ENCODE measurements around the gene SWSAP1. TPM values are rescaled to one million over a fixed set of nuclear protein-coding genes. Genes with fewer than 3 reads are reported as not detected.

SWSAP1 gene
- total RNA-seq, 1 experiment from 2014 or later, result 3.9 TPM

Other genes with a start within 250 kb of the SWSAP1 start
- gene SPC24, start 218.9 kb upstream of the SWSAP1 start, total RNA-seq (2022), result 35.7 and 44.8 TPM in 2 replicates
- 17.6 and 21.2 TPM in 2 replicates for gene KANK2, start 177.1 kb upstream of the SWSAP1 start, total RNA-seq (2022)
- not detected in 2 replicates for gene ANGPTL8, start 135.0 kb upstream of the SWSAP1 start, total RNA-seq (2022)
- gene DOCK6, start 112.1 kb upstream of the SWSAP1 start, total RNA-seq (2022), result 84.1 and 94.3 TPM in 2 replicates
- not detected in 2 replicates for gene TSPAN16, start 78.5 kb upstream of the SWSAP1 start, total RNA-seq (2022)
- 28.0 and 35.2 TPM in 2 replicates for gene RAB3D, start 35.0 kb upstream of the SWSAP1 start, total RNA-seq (2022)
- gene TMEM205, start 28.4 kb upstream of the SWSAP1 start, total RNA-seq (2022), result 68.3 and 76.1 TPM in 2 replicates
- gene CCDC159, start 28.1 kb upstream of the SWSAP1 start, total RNA-seq (2022), result 11.7 and 13.9 TPM in 2 replicates
- gene PLPPR2, start 19.2 kb upstream of the SWSAP1 start, total RNA-seq (2022), result 5.6 and 7.4 TPM in 2 replicates
- 6.1 and 7.9 TPM in 2 replicates for gene EPOR, start 9.6 kb downstream of the SWSAP1 start, total RNA-seq (2022)
- 53.1 and 58.8 TPM in 2 replicates for gene RGL3, start 44.6 kb downstream of the SWSAP1 start, total RNA-seq (2022)
- not detected in 2 replicates for gene ODAD3, start 60.5 kb downstream of the SWSAP1 start, total RNA-seq (2022)
- gene PRKCSH, start 61.0 kb downstream of the SWSAP1 start, total RNA-seq (2022), result 412 and 456 TPM in 2 replicates
- gene ELAVL3, start 106.4 kb downstream of the SWSAP1 start, total RNA-seq (2022), result not detected in 2 replicates
- 6.1 and 8.9 TPM in 2 replicates for gene ZNF653, start 131.2 kb downstream of the SWSAP1 start, total RNA-seq (2022)
- gene ECSIT, start 154.5 kb downstream of the SWSAP1 start, total RNA-seq (2022), result 39.8 and 44.8 TPM in 2 replicates
- gene CNN1, start 164.2 kb downstream of the SWSAP1 start, total RNA-seq (2022), result 0.54 and 0.84 TPM in 2 replicates
- gene ELOF1, start 184.6 kb downstream of the SWSAP1 start, total RNA-seq (2022), result 48.5 and 49.4 TPM in 2 replicates
- 0.48 TPM in 1 of 2 replicates, not detected in the other for gene ACP5, start 203.0 kb downstream of the SWSAP1 start, total RNA-seq (2022)
- 8.1 and 9.0 TPM in 2 replicates for gene ZNF627, start 222.8 kb downstream of the SWSAP1 start, total RNA-seq (2022)

Measured in Caco-2 (cell line).